Stimulated activated CD8-positive, alpha-beta memory T cell treated with anti-CD3 and anti-CD28 coated beads, Interleukin-2, amount 100 ng/mL, for 48 hours (primary cell): ENCODE results near the gene RSPH6A.
"Not testable (repeated sequence)": the region's sequence is repeated elsewhere in the genome, so short reads cannot be mapped to it uniquely, and the experiment has no call there.

Source experiments
- DNase-seq, 2 donors: peaks; one replicate each; pipeline ENCODE4 v3.0.0-alpha.2; 2020; ENCODE audit warnings: low read depth in 2 of 2

RSPH6A gene

DNA sequence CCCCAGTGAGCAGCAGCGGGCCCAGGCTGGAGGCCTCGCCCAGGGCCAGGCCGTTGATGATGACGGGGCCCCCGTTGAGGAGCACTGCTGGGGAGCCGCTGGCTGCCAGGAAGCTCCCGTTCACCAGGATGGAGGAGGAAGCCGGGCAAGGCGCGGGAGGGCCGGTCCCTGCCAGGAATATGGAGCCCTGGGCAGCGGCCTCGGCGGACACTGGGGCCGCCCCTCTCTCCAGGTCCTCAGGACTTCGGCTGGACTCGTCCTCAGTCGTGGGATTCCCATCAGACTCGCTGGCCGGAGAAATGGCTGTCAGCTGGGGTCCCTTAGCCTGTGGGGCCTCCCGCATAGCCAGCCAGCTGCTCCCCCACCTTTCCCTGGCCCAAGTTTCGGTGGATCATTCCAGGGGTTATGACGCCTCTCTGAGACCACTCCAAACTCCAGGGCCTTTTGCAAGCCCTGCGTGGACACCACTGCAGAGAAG lies 48.2 kb downstream of the RSPH6A start:
- no peak for DNase-seq

DNA sequence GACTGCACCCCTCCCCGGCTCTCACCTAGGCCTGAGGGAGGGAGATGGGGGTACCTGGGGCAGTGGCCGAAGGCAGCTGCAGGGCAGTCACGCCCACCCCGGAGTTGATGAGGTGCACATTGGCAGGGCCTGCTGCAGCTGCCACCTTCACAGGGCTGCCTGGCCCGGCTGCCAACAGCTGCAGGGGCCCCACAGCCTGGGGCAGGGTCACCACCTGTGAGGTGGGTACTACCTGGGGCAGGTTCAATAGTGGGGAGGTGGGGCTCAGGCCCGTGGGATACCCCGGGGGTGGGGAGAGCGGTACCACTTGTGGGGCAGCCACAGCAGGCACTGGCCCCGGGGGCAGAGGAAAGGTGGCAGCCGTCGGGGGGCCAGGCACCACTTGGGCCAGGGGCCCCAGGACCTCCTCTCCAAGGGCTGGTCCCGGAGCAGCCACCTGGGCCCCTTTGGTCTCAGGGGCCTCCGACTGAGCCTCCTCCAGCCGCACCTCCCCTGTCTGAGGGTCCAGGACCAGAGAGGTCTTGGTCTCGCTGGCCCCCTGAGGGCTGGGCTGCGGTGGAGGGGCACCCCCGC lies 48.7 kb downstream of the RSPH6A start:
- no peak for DNase-seq

- DNase-seq, result no peak
Observed at GRCh38 chr19:45765702-45766295, 49.3 kb downstream of the RSPH6A start.

GRCh38 chr19:45764945-45765701 lies 50.0 kb downstream of the RSPH6A start:
- DNase-seq, result no peak

DNA sequence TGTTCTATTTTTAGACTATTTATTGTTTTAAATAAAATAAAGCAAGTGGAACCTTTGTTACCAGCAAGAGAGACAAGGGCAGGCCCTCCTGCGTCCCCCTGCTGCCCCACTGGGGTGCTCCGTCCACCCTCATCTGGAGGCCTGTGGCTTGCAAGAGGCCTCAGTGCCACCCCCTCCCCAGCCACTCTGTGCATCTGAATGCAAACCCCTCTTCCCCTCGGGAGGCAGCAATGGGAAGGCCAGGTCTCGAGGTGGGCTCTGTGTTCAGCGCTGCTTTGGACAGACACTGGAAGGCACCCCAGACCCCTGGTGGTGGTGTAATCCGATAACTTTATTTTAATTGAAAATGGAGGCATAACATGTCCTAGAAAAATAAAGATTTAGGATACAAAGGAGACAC lies 50.6 kb downstream of the RSPH6A start:
- DNase-seq, result no peak

- no peak for DNase-seq
Observed at GRCh38 chr19:45763691-45764294, 51.3 kb downstream of the RSPH6A start.

DNA sequence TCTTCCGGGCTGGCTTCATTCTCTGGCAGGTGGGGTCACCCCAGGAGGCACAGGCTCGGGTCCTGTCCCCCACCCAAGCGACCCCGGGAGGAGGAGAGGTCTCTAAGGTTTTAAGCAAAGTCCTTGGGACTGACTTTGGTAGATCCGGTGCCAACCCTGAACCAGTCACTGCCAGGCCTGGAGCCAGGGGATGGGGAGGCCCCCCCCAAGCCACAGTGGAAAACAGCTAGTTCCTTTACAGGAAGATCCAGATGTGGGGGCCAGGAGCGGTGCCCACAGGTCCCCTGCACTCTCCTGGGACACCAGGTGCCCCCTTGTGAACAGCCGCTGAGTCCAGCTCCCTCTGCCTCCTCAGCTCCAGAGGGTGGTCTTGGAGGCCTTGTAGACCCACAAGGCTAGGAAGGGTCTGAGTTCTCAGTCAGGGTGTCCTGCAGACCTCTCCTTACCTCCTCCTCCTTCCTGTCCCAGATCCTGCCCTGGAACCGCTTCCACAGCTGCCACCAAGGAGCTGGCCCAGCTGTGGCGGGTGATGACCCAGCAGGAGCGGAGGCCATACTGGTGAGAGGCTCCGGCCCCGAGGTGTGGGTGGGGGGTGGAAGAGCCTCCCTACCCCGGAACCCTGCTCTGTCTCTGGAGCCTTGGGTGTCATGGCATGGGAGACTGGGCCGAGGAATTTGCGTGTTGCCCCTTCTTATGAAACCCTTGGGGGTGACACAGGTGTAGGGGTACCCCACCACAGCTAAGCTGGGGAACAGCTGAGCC lies 52.1 kb downstream of the RSPH6A start:
- DNase-seq, result no peak

- no peak for DNase-seq
Observed at GRCh38 chr19:45761714-45762113, 53.4 kb downstream of the RSPH6A start.

DNA sequence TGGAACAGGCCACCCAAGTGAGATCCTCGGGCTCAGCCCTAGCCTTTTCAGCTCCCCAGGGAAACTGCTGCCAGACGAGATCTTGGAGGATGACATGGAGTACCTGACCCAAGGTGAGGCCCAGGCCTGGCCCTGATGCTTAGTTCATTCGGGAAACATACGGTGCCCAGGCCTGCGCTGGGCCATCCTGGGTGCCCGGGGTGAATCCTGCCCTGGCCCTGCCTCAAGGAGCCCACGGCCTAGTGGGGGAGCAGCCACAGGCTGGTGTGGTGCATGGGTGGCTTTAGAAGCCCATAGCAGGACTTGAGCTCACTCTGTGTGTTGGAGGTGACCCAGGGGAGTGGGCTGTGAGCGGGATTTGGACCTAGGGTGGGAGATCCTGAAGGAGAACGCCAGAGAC lies 56.2 kb downstream of the RSPH6A start:
- DNase-seq, result no peak

GRCh38 chr19:45757695-45758094 lies 57.4 kb downstream of the RSPH6A start:
- DNase-seq, result no peak

GRCh38 chr19:45754323-45754722 lies 60.8 kb downstream of the RSPH6A start:
- DNase-seq, result no peak

- DNase-seq, result no peak
Observed at GRCh38 chr19:45753548-45753947, 61.6 kb downstream of the RSPH6A start.

DNA sequence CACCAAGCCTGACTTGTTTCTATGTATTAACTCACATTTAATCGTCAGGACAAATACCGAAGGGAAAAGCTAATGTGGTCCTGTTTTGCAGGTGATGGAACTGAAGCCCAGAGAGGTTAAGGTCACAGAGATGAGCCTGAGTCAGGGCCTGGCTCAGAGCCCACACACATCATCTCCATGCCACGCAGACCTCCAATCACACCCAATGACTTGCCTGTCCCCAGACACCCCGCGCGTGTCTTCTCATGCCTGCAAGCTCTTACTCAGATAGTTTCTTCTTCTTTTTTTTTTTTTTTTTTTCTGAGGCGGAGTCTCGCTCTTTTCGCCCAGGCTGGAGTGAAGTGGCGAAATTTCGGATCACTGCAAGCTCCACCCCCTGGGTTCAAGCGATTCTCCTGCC lies 62.5 kb downstream of the RSPH6A start:
- no peak for DNase-seq

DNA sequence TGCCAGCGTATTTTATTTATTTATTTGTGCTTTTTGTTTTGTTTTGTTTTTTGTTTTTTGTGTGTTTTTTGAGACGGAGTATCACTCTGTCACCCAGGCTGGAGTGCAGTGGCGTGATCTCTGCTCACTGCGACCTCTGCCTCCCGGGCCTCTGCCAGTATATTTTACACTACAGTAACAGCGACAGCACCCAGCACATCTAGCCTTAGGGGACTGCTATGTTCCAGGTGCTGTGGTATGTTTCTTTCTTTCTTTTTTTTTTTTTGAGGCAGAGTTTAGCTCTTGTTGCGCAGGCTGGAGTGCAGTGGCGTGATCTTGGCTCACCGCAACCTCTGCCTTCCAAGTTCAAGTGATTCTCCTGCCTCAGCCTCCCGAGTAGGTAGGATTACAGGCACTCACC lies 63.6 kb downstream of the RSPH6A start:
- DNase-seq, result not testable (repeated sequence)

DNA sequence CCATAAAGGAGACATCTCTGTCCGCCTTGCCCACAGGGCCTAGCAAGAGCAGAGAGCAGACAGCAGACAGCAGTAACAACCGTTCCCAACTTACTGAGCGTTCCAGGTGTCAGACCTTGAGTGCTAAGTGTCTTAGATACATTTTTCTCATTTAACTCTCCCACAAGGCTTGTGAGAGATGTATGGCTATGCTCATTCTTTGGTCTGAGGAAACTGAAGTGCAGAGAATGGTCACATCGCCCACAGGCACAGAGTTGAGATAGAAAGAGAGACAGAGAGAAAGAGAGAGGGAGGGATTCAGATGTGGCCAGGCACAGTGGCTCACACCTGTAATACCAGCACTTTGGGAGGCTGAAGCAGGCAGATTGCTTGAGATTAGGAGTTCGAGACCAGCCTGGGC lies 67.6 kb downstream of the RSPH6A start:
- DNase-seq, result no peak

- DNase-seq, result no peak
Observed at GRCh38 chr19:45746866-45747265, 68.2 kb downstream of the RSPH6A start.
